ENCODE measurements around the gene PLPP2. TPM values are rescaled to one million over a fixed set of nuclear protein-coding genes. Genes with fewer than 3 reads are reported as not detected.

PLPP2 gene
- total RNA-seq, 2 experiments from 2014 or later: 0.03 to 0.80 TPM

DNA sequence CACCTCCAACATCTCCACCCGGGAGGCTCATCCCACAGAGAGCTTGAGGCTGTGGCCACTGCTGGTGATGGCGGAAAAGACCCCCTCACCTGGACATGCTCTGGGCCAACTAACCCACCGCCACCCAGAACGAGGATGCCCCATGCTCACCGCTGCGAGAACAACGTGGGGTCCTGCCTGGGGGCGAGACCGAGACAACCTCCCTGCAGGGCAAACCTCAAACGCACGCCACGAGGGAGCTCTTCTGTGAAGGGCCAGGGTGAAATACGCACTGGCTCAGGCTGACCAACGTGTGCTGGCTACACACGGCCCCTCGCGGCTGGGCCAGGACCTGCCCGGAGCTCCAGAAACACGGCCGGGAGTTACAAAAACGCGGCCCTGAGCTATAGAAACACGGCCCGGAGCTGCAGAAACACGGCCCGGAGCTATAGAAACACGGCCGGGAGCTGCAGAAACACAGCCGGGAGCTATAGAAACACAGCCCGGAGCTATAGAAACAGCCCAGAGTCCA, 19.0 kb upstream of the PLPP2 start:
- TF ChIP-seq EZH2phosphoT487 (IDR thresholded peaks at IDR 0.05; ENCODE audit: borderline replicate concordance, low read depth, low read length): no peak
- TF ChIP-seq, protein P1, sequence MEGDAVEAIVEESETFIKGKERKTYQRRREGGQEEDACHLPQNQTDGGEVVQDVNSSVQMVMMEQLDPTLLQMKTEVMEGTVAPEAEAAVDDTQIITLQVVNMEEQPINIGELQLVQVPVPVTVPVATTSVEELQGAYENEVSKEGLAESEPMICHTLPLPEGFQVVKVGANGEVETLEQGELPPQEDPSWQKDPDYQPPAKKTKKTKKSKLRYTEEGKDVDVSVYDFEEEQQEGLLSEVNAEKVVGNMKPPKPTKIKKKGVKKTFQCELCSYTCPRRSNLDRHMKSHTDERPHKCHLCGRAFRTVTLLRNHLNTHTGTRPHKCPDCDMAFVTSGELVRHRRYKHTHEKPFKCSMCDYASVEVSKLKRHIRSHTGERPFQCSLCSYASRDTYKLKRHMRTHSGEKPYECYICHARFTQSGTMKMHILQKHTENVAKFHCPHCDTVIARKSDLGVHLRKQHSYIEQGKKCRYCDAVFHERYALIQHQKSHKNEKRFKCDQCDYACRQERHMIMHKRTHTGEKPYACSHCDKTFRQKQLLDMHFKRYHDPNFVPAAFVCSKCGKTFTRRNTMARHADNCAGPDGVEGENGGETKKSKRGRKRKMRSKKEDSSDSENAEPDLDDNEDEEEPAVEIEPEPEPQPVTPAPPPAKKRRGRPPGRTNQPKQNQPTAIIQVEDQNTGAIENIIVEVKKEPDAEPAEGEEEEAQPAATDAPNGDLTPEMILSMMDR (conservative IDR thresholded peaks at IDR 0.05; ENCODE audit: low read length): no peak
- Histone ChIP-seq H3K79me2 (ENCODE audit: insufficient read depth, low read depth, low read length) (no peaks in the 10 kb centered on the region), H3K9me2 (ENCODE audit: insufficient read depth, low read length) (no peaks in the 10 kb centered on the region), H4K20me1 (ENCODE audit: insufficient read depth, low read length) (no peaks in the 10 kb centered on the region), H3K36me3 (ENCODE audit: insufficient read depth, low read length) (peaks cover 58% of the 10 kb centered on the region), H3K9me3 (ENCODE audit: low read length) (no peaks in the 10 kb centered on the region), H3K4me1 (ENCODE audit: insufficient read depth, low read length, poor library complexity, severe bottlenecking) (no peaks in the 10 kb centered on the region), H3K27ac (ENCODE audit: low read depth, low read length, poor library complexity, severe bottlenecking) (no peak overlapping the region), H3K4me3 (ENCODE audit: low read depth, low read length, poor library complexity, severe bottlenecking) (no peak overlapping the region), H2AFZ (ENCODE audit: low read length) (no peak overlapping the region), H3K4me2 (ENCODE audit: low read length) (no peak overlapping the region; the same call in 1 of the 2 replicates)
- POLR2A ChIA-PET: no interaction called here
- intact Hi-C loops (cut with micrococcal nuclease; ENCODE audit: unreplicated experiment): no loop called here
- no peak for DNase-seq (ENCODE audit: low spot score)
- no TSS peak for BruUV-seq (replicated peaks)
- CTCF ChIA-PET (ENCODE audit: unreplicated experiment): no interaction called here

DNA sequence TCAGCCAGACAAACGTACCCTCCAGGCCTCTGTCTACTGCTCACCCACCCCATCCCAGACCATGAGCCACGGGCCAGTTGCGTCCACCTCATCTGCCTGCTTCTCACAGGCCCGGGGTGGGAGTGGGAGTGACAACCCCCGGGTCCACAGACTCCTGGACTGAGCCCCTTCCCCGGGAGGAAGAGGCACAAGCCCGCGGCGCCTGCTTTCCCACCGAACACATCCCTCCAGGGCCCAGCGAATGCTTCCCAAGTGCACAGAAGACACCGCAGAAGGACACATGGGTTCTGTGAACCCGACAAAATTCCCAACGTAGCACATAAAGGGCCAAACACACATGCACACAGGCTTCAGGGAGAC, 18.0 kb upstream of the PLPP2 start:
- Histone ChIP-seq H3K4me1 (ENCODE audit: insufficient read depth, low read length, poor library complexity, severe bottlenecking) (no peaks in the 10 kb centered on the region), H3K36me3 (ENCODE audit: insufficient read depth, low read length) (peaks cover 56% of the 10 kb centered on the region), H3K4me3 (ENCODE audit: low read depth, low read length, poor library complexity, severe bottlenecking) (no peak overlapping the region), H3K9me2 (ENCODE audit: insufficient read depth, low read length) (no peaks in the 10 kb centered on the region), H3K79me2 (ENCODE audit: insufficient read depth, low read depth, low read length) (no peaks in the 10 kb centered on the region), H3K4me2 (ENCODE audit: low read length) (no peak overlapping the region), H3K27ac (ENCODE audit: low read depth, low read length, poor library complexity, severe bottlenecking) (no peak overlapping the region), H3K9me3 (ENCODE audit: low read length) (no peaks in the 10 kb centered on the region), H4K20me1 (ENCODE audit: insufficient read depth, low read length) (no peaks in the 10 kb centered on the region), H2AFZ (ENCODE audit: low read length) (no peak overlapping the region)
- ChIA-PET POLR2A (no interaction called here), CTCF (ENCODE audit: unreplicated experiment) (no interaction called here)
- TF ChIP-seq EZH2phosphoT487 (IDR thresholded peaks at IDR 0.05; ENCODE audit: borderline replicate concordance, low read depth, low read length): no peak
- TF ChIP-seq, protein P1 (conservative IDR thresholded peaks at IDR 0.05; ENCODE audit: low read length): no peak
- intact Hi-C loops (cut with micrococcal nuclease; ENCODE audit: unreplicated experiment): no loop called here
- no peak for DNase-seq (ENCODE audit: low spot score)
- BruUV-seq (replicated peaks): no TSS peak

GRCh38 chr19:308471-309205, 17.4 kb upstream of the PLPP2 start:
- H3K36me3 ChIP-seq (ENCODE audit: insufficient read depth, low read length): peaks cover 52% of the 10 kb centered on the region
- intact Hi-C loops (cut with micrococcal nuclease; ENCODE audit: unreplicated experiment): no loop called here
- no TSS peak for BruUV-seq (replicated peaks)
- no peaks in the 10 kb centered on the region for H3K9me2 ChIP-seq (ENCODE audit: insufficient read depth, low read length)
- H4K20me1 ChIP-seq (ENCODE audit: insufficient read depth, low read length): no peaks in the 10 kb centered on the region
- no peak overlapping the region for H3K4me3 ChIP-seq (ENCODE audit: low read depth, low read length, poor library complexity, severe bottlenecking)
- TF ChIP-seq, protein P1 (conservative IDR thresholded peaks at IDR 0.05; ENCODE audit: low read length): no peak
- no peak for TF ChIP-seq EZH2phosphoT487 (IDR thresholded peaks at IDR 0.05; ENCODE audit: borderline replicate concordance, low read depth, low read length)
- no peak for DNase-seq (ENCODE audit: low spot score)
- no peaks in the 10 kb centered on the region for H3K4me1 ChIP-seq (ENCODE audit: insufficient read depth, low read length, poor library complexity, severe bottlenecking)
- no peak overlapping the region for H2AFZ ChIP-seq (ENCODE audit: low read length)
- H3K9me3 ChIP-seq (ENCODE audit: low read length): no peaks in the 10 kb centered on the region
- H3K4me2 ChIP-seq (ENCODE audit: low read length): no peak overlapping the region
- no peak overlapping the region for H3K27ac ChIP-seq (ENCODE audit: low read depth, low read length, poor library complexity, severe bottlenecking)
- POLR2A ChIA-PET: no interaction called here
- H3K79me2 ChIP-seq (ENCODE audit: insufficient read depth, low read depth, low read length): no peaks in the 10 kb centered on the region
- CTCF ChIA-PET (ENCODE audit: unreplicated experiment): no interaction called here

Measured in OCI-LY7 (cell line).